KMS-11 (cell line): ENCODE data around the gene MCUB.

ENCODE experiments used
- H2AFZ ChIP-seq: fragments of 200-600 bp; sonication (generic); 2 replicates; pipeline ENCODE4 v1.6.1; 2016; ENCODE audit warnings: antibody characterized with exemption, mixed run types, low read depth
- H3K27ac ChIP-seq: fragments of 200-600 bp; sonication (generic); 2 replicates; pipeline ENCODE4 v1.6.1; 2016; ENCODE audit warnings: mild to moderate bottlenecking, mixed run types
- H3K27me3 ChIP-seq: fragments of 200-600 bp; sonication (generic); 2 replicates; pipeline ENCODE4 v1.6.1; 2017; ENCODE audit warnings: mild to moderate bottlenecking, low read depth, mixed run types, moderate library complexity; ENCODE audit not compliant: insufficient read depth
- H3K36me3 ChIP-seq: fragments of 200-600 bp; sonication (generic); 2 replicates; pipeline ENCODE4 v1.6.1; 2017; ENCODE audit warnings: mild to moderate bottlenecking, mixed run types; ENCODE audit not compliant: insufficient read depth
- H3K4me1 ChIP-seq: fragments of 200-600 bp; sonication (generic); 2 replicates; pipeline ENCODE4 v1.6.1; 2016; ENCODE audit warnings: mild to moderate bottlenecking, low read depth, mixed run types; ENCODE audit not compliant: poor library complexity, severe bottlenecking
- H3K4me2 ChIP-seq: fragments of 200-600 bp; sonication (generic); 2 replicates; pipeline ENCODE4 v1.7.0; 2016; ENCODE audit warnings: mild to moderate bottlenecking, mixed run types
- H3K4me3 ChIP-seq: fragments of 200-600 bp; sonication (generic); IDR thresholded peaks from 2 replicates; pipeline ENCODE4 v1.6.1; 2017; ENCODE audit warnings: low read depth, low read length, mixed read lengths; ENCODE audit not compliant: insufficient read depth
- H3K79me2 ChIP-seq: fragments of 200-600 bp; sonication (generic); 2 replicates; pipeline ENCODE4 v1.6.1; 2016; ENCODE audit warnings: low read depth, mixed run types; ENCODE audit not compliant: insufficient read depth
- H3K9ac ChIP-seq: fragments of 200-600 bp; sonication (generic); 2 replicates; pipeline ENCODE4 v1.6.1; 2016; ENCODE audit warnings: mild to moderate bottlenecking, mixed run types
- H4K20me1 ChIP-seq: fragments of 200-600 bp; sonication (generic); 2 replicates; pipeline ENCODE4 v1.6.1; 2016; ENCODE audit warnings: mild to moderate bottlenecking, mixed run types; ENCODE audit not compliant: insufficient read depth
- TF ChIP-seq, protein P1 (sequence below): fragments of 200-600 bp; sonication (generic); conservative IDR thresholded peaks from 2 replicates; pipeline ENCODE4 v1.6.1; 2017; ENCODE audit warnings: low read depth, mild to moderate bottlenecking, antibody characterized with exemption, low read length, moderate library complexity, mixed read lengths

MCUB gene

GRCh38 chr4:109599046-109599652, 39.1 kb downstream of the MCUB start:
- Histone ChIP-seq H3K36me3 (no peaks in the 10 kb centered on the region), H3K4me2 (no peak overlapping the region), H3K79me2 (no peaks in the 10 kb centered on the region), H3K9ac (no peak overlapping the region), H2AFZ (no peak overlapping the region), H4K20me1 (no peaks in the 10 kb centered on the region), H3K27me3 (no peaks in the 10 kb centered on the region), H3K27ac (no peak overlapping the region), H3K4me3 (no peak overlapping the region), H3K4me1 (no peaks in the 10 kb centered on the region)
- TF ChIP-seq, protein P1, sequence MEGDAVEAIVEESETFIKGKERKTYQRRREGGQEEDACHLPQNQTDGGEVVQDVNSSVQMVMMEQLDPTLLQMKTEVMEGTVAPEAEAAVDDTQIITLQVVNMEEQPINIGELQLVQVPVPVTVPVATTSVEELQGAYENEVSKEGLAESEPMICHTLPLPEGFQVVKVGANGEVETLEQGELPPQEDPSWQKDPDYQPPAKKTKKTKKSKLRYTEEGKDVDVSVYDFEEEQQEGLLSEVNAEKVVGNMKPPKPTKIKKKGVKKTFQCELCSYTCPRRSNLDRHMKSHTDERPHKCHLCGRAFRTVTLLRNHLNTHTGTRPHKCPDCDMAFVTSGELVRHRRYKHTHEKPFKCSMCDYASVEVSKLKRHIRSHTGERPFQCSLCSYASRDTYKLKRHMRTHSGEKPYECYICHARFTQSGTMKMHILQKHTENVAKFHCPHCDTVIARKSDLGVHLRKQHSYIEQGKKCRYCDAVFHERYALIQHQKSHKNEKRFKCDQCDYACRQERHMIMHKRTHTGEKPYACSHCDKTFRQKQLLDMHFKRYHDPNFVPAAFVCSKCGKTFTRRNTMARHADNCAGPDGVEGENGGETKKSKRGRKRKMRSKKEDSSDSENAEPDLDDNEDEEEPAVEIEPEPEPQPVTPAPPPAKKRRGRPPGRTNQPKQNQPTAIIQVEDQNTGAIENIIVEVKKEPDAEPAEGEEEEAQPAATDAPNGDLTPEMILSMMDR, result no peak

- Histone ChIP-seq H3K4me3 (no peak overlapping the region), H3K4me1 (no peaks in the 10 kb centered on the region), H3K9ac (no peak overlapping the region), H3K4me2 (no peak overlapping the region), H3K36me3 (no peaks in the 10 kb centered on the region), H3K27me3 (no peaks in the 10 kb centered on the region), H4K20me1 (no peaks in the 10 kb centered on the region), H3K79me2 (no peaks in the 10 kb centered on the region), H3K27ac (no peak overlapping the region), H2AFZ (no peak overlapping the region)
- TF ChIP-seq, protein P1, result no peak
Measured at GRCh38 chr4:109600431-109600830, 40.4 kb downstream of the MCUB start.

DNA sequence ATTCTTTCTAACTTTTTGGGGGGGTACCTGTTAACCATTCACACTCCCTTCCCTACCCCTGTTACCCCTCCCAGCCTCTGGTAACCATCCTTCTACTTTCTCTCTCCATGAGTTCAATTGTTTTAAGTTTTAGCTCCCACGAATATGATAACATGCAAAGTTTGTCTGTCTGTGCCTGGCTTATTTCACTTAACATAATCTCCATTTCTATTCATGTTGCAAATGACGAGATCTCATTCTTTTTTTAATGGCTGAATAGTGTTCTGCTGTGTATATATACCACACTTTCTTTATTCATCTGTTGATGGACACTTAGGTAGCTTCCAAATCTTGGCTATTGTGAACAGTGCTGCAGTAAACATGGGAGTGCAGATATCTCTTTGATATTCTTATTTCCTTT, 41.3 kb downstream of the MCUB start:
- H3K27me3 ChIP-seq, result no peaks in the 10 kb centered on the region
- H2AFZ ChIP-seq, result no peak overlapping the region
- no peaks in the 10 kb centered on the region for H3K79me2 ChIP-seq
- H3K27ac ChIP-seq, result no peak overlapping the region
- H3K4me1 ChIP-seq, result no peaks in the 10 kb centered on the region
- H3K4me3 ChIP-seq, result no peak overlapping the region
- H3K4me2 ChIP-seq, result no peak overlapping the region
- H4K20me1 ChIP-seq, result no peaks in the 10 kb centered on the region
- H3K9ac ChIP-seq, result no peak overlapping the region
- no peaks in the 10 kb centered on the region for H3K36me3 ChIP-seq
- TF ChIP-seq, protein P1, result no peak

GRCh38 chr4:109607976-109608375, 47.9 kb downstream of the MCUB start:
- Histone ChIP-seq H3K79me2 (no peaks in the 10 kb centered on the region), H3K4me2 (no peak overlapping the region), H3K4me1 (no peaks in the 10 kb centered on the region), H3K4me3 (no peak overlapping the region), H3K9ac (no peak overlapping the region), H3K27me3 (no peaks in the 10 kb centered on the region), H3K27ac (no peak overlapping the region), H2AFZ (no peak overlapping the region), H4K20me1 (no peaks in the 10 kb centered on the region), H3K36me3 (no peaks in the 10 kb centered on the region)
- TF ChIP-seq, protein P1, result no peak
